Ascending aorta (tissue), 2 donors: ENCODE measurements around the gene ATP2B3. TPM values are rescaled to one million over a fixed set of nuclear protein-coding genes. Genes with fewer than 3 reads are reported as not detected.

Experiments
- DNase-seq, 2 donors: peaks; one replicate each; pipeline ENCODE4 v3.0.0-alpha.2; 2019; ENCODE audit warnings: low spot score in 2 of 2
- H3K27ac ChIP-seq, 2 donors: fragments of 200-600 bp; sonication (generic); one replicate each; pipeline ENCODE4 v1.5.1; 2016 to 2017; ENCODE audit warnings: mild to moderate bottlenecking in 1 of 2
- H3K27me3 ChIP-seq: fragments of 200-600 bp; sonication (generic); one replicate; pipeline ENCODE4 v1.5.1; 2017
- H3K36me3 ChIP-seq, 2 donors: fragments of 200-600 bp; sonication (generic); one replicate each; pipeline ENCODE4 v1.5.1; 2016
- H3K4me1 ChIP-seq, 2 donors: fragments of 200-600 bp; sonication (generic); one replicate each; pipeline ENCODE4 v1.5.1; 2016 to 2017; ENCODE audit warnings: mild to moderate bottlenecking in 1 of 2
- H3K4me3 ChIP-seq, 2 donors: fragments of 200-600 bp; sonication (generic); one replicate each; pipeline ENCODE4 v1.5.1; 2016 to 2017; ENCODE audit warnings: mild to moderate bottlenecking in 1 of 2
- H3K9me3 ChIP-seq, 2 donors: fragments of 200-600 bp; sonication (generic); one replicate each; pipeline ENCODE4 v1.5.1; 2016
- CTCF ChIP-seq, 3 experiments: fragments of 200-600 bp in 2 of 3; fragments of 450-650 bp in 1 of 3; sonication (generic) in 2 of 3; IDR thresholded peaks; one replicate each; pipeline ENCODE4 v1.5.1; 2016 to 2019; ENCODE audit warnings: antibody characterized with exemption in 3 of 3, mild to moderate bottlenecking in 1 of 3, moderate library complexity in 1 of 3
- intact Hi-C: fragments of 100-400 bp; cut with DNase I; formaldehyde crosslinking; loops from one replicate; pipeline ENCODE4 v1.15.1; 2023
- total RNA-seq: library from RNA; depleted of rRNA; stranded (reverse); fragments of >200 nt; gene quantifications from one replicate; pipeline ENCODE4 v1.1.0, GENCODE V29; 2016

The ATP2B3 gene
- total RNA-seq, 1 donor from 2014 or later, result 0.32 TPM

- H3K9me3 ChIP-seq, result no peaks in the 10 kb centered on the region
- H3K36me3 ChIP-seq, result no peaks in the 10 kb centered on the region
- intact Hi-C loops, result no loop called here
- no peaks in the 10 kb centered on the region for H3K27me3 ChIP-seq
- no peak for DNase-seq
- no peak for TF ChIP-seq CTCF (IDR thresholded peaks at IDR 0.05)
- H3K4me1 ChIP-seq, result peaks cover 3 to 31% of the 10 kb centered on the region in 2 donors
- H3K4me3 ChIP-seq, result no peak overlapping the region
- peak overlapping the region; percentile 87 to 94 for H3K27ac ChIP-seq
Observed at GRCh38 chrX:153482376-153483015, 34.9 kb upstream of the ATP2B3 start.

- H3K9me3 ChIP-seq, result no peaks in the 10 kb centered on the region
- no peak for TF ChIP-seq CTCF (IDR thresholded peaks at IDR 0.05)
- H3K4me1 ChIP-seq, result peaks cover 3 to 46% of the 10 kb centered on the region in 2 donors
- H3K27me3 ChIP-seq, result no peaks in the 10 kb centered on the region
- intact Hi-C loops, result no loop called here
- DNase-seq, result no peak
- peak overlapping the region; percentile 87 to 94 for H3K27ac ChIP-seq
- H3K4me3 ChIP-seq, result peak overlapping the region in 1 of 2 donors; percentile 36
- no peaks in the 10 kb centered on the region for H3K36me3 ChIP-seq
Observed at GRCh38 chrX:153485396-153486080, 31.9 kb upstream of the ATP2B3 start.

GRCh38 chrX:153486171-153486570 lies 31.3 kb upstream of the ATP2B3 start:
- Histone ChIP-seq H3K27ac (peak overlapping the region; percentile 87 to 94), H3K9me3 (no peaks in the 10 kb centered on the region), H3K4me1 (peaks cover 3 to 49% of the 10 kb centered on the region in 2 donors), H3K4me3 (peak overlapping the region in 1 of 2 donors; percentile 36), H3K36me3 (no peaks in the 10 kb centered on the region), H3K27me3 (no peaks in the 10 kb centered on the region)
- intact Hi-C loops, result no loop called here
- no peak for DNase-seq
- TF ChIP-seq CTCF (IDR thresholded peaks at IDR 0.05), result no peak

GRCh38 chrX:153487590-153488071 lies 29.8 kb upstream of the ATP2B3 start:
- Histone ChIP-seq H3K4me1 (peaks cover 6 to 53% of the 10 kb centered on the region in 2 donors), H3K9me3 (no peaks in the 10 kb centered on the region), H3K27ac (peak overlapping the region; percentile 87 to 94), H3K36me3 (no peaks in the 10 kb centered on the region), H3K4me3 (peak overlapping the region in 1 of 2 donors; percentile 36), H3K27me3 (no peaks in the 10 kb centered on the region)
- peak; percentile 56 to 90 for DNase-seq
- no peak for TF ChIP-seq CTCF (IDR thresholded peaks at IDR 0.05)
- intact Hi-C loops, result loop anchor here (1.0 kb wide), 1 partner anchor 9 kb away; no protein-coding TSS in a partner anchor

GRCh38 chrX:153488231-153488914 lies 29.1 kb upstream of the ATP2B3 start:
- DNase-seq, result peak in 1 of 2 donors; percentile 86
- no peaks in the 10 kb centered on the region for H3K9me3 ChIP-seq
- H3K27ac ChIP-seq, result peak overlapping the region; percentile 87 to 94
- no peaks in the 10 kb centered on the region for H3K27me3 ChIP-seq
- peaks cover 6 to 54% of the 10 kb centered on the region in 2 donors for H3K4me1 ChIP-seq
- intact Hi-C loops, result no loop called here
- H3K36me3 ChIP-seq, result no peaks in the 10 kb centered on the region
- no peak for TF ChIP-seq CTCF (IDR thresholded peaks at IDR 0.05)
- H3K4me3 ChIP-seq, result peak overlapping the region in 1 of 2 donors; percentile 36
